Lower leg skin (tissue), 4 donors: Measurements from ENCODE around the gene ERI3. TPM values are rescaled to one million over a fixed set of nuclear protein-coding genes. Genes with fewer than 3 reads are reported as not detected.

Experiments used
- DNase-seq, 2 donors: peaks; one replicate each; pipeline ENCODE4 v3.0.0-alpha.2; 2019; ENCODE audit warnings: low spot score in 2 of 2
- H3K4me3 ChIP-seq: fragments of 200-600 bp; sonication (generic); 2 replicates; pipeline ENCODE4 v1.5.1; 2017; ENCODE audit warnings: mild to moderate bottlenecking, low read depth; ENCODE audit not compliant: poor library complexity, severe bottlenecking
- CTCF ChIP-seq, 3 donors: fragments of 450-650 bp; IDR thresholded peaks; one replicate each; pipeline ENCODE4 v1.5.1; 2016; ENCODE audit warnings: antibody characterized with exemption in 3 of 3, mild to moderate bottlenecking in 3 of 3, moderate library complexity in 2 of 3
- POLR2A ChIP-seq, 2 donors: fragments of 450-650 bp; IDR thresholded peaks; one replicate each; pipeline ENCODE4 v1.6.1; 2016 to 2017; ENCODE audit warnings: antibody characterized with exemption in 2 of 2, mild to moderate bottlenecking in 1 of 2, moderate library complexity in 1 of 2
- WGBS, 2 donors: methylation state at CpG; one replicate each; pipeline ENCODE4 v1.1.5; 2018; 5-methylcytosine and 5-hydroxymethylcytosine counted together
- intact Hi-C: fragments of 100-400 bp; cut with DNase I; formaldehyde crosslinking; loops from one replicate; pipeline ENCODE4 v1.15.0; 2023; ENCODE audit warnings: low total_unique reads
- total RNA-seq, 4 donors: library from RNA; depleted of rRNA; stranded (reverse); fragments of >200 nt; gene quantifications; one replicate each; pipeline ENCODE4 v1.1.0, GENCODE V29; 2016

The ERI3 gene
- total RNA-seq, 4 donors from 2014 or later, result 28.3 to 43.3 (median 40.4) TPM

- WGBS, 2 donors, result 92 to 97% methylated on average over 1 of the region's 1 CpG
- no peak overlapping the region for H3K4me3 ChIP-seq
- no peak for DNase-seq
- TF ChIP-seq CTCF (IDR thresholded peaks at IDR 0.05) (no peak), POLR2A (IDR thresholded peaks at IDR 0.05) (no peak)
- intact Hi-C loops, result no loop called here
These were observed 121.5 kb downstream of the ERI3 start for GRCh38 chr1:44233593-44233992.

GRCh38 chr1:44230796-44231195 lies 124.3 kb downstream of the ERI3 start:
- TF ChIP-seq CTCF (IDR thresholded peaks at IDR 0.05) (no peak), POLR2A (IDR thresholded peaks at IDR 0.05) (no peak)
- WGBS, 2 donors, result 87 to 90% methylated on average over 3 of the region's 3 CpGs
- intact Hi-C loops, result no loop called here
- H3K4me3 ChIP-seq, result no peak overlapping the region
- no peak for DNase-seq

GRCh38 chr1:44229435-44230167 lies 125.5 kb downstream of the ERI3 start:
- intact Hi-C loops, result loop anchor here (10.0 kb wide), 1 partner anchor 85 kb away; no protein-coding TSS in a partner anchor
- no peak overlapping the region for H3K4me3 ChIP-seq
- no peak for DNase-seq
- 95 to 96% methylated on average over 16 of the region's 16 CpGs for WGBS, 2 donors
- TF ChIP-seq CTCF (IDR thresholded peaks at IDR 0.05) (no peak), POLR2A (IDR thresholded peaks at IDR 0.05) (no peak)

GRCh38 chr1:44228218-44228617 lies 126.8 kb downstream of the ERI3 start:
- 92 to 95% methylated on average over 13 of the region's 13 CpGs for WGBS, 2 donors
- intact Hi-C loops, result loop anchor here (10.0 kb wide), 1 partner anchor 87 kb away; no protein-coding TSS in a partner anchor

GRCh38 chr1:44227211-44227610 lies 127.8 kb downstream of the ERI3 start:
- intact Hi-C loops, result loop anchor here (10.0 kb wide), 1 partner anchor 88 kb away; no protein-coding TSS in a partner anchor
- peak in 1 of 2 donors; percentile 80 for DNase-seq
- H3K4me3 ChIP-seq, result no peak overlapping the region
- WGBS, 2 donors, result 24 to 35% methylated on average over 1 of the region's 1 CpG
- TF ChIP-seq POLR2A (IDR thresholded peaks at IDR 0.05) (no peak), CTCF (IDR thresholded peaks at IDR 0.05) (no peak)

More at GRCh38 chr1:44228218-44228617, 126.8 kb downstream of the ERI3 start:
- TF ChIP-seq CTCF (IDR thresholded peaks at IDR 0.05), result no peak
- TF ChIP-seq POLR2A (IDR thresholded peaks at IDR 0.05), result no peak
- no peak overlapping the region for H3K4me3 ChIP-seq
- DNase-seq, result no peak
